Measurements from ENCODE around the gene ACER2.

DNA sequence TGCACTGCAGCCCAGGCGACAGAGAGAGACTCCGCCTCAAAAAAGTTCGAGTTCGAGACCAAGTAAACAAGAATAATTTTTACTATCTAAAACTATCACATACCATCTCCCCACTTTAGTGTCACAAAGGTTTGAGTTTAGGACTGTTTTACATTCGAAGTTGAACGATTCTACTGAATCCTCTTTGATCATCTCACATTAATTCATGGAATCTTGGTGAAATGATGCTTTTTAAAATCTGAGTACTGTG is 28.1 kb upstream of the ACER2 start:
- TF ChIP-seq, protein P1, sequence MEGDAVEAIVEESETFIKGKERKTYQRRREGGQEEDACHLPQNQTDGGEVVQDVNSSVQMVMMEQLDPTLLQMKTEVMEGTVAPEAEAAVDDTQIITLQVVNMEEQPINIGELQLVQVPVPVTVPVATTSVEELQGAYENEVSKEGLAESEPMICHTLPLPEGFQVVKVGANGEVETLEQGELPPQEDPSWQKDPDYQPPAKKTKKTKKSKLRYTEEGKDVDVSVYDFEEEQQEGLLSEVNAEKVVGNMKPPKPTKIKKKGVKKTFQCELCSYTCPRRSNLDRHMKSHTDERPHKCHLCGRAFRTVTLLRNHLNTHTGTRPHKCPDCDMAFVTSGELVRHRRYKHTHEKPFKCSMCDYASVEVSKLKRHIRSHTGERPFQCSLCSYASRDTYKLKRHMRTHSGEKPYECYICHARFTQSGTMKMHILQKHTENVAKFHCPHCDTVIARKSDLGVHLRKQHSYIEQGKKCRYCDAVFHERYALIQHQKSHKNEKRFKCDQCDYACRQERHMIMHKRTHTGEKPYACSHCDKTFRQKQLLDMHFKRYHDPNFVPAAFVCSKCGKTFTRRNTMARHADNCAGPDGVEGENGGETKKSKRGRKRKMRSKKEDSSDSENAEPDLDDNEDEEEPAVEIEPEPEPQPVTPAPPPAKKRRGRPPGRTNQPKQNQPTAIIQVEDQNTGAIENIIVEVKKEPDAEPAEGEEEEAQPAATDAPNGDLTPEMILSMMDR (IDR thresholded peaks at IDR 0.05 in 4 of 5, conservative IDR thresholded peaks at IDR 0.05 in 1 of 5), result no peak
- no peak for TF ChIP-seq POLR2A (IDR thresholded peaks at IDR 0.05)

Measured in gastrocnemius medialis (tissue), 4 donors.